Stimulated activated CD8-positive, alpha-beta memory T cell treated with anti-CD3 and anti-CD28 coated beads, Interleukin-12 subunit alpha, Interleukin-12 subunit beta, amount 100 ng/mL, for 1 hour (primary cell): ENCODE results near the gene OR9Q1.
"Not testable (repeated sequence)": the region's sequence is repeated elsewhere in the genome, so short reads cannot be mapped to it uniquely, and the experiment has no call there.

Experiments used
- DNase-seq: peaks from one replicate; pipeline ENCODE4 v3.0.0-alpha.2; 2020; ENCODE audit warnings: low read depth

OR9Q1 gene, protein sequence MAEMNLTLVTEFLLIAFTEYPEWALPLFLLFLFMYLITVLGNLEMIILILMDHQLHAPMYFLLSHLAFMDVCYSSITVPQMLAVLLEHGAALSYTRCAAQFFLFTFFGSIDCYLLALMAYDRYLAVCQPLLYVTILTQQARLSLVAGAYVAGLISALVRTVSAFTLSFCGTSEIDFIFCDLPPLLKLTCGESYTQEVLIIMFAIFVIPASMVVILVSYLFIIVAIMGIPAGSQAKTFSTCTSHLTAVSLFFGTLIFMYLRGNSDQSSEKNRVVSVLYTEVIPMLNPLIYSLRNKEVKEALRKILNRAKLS

DNA sequence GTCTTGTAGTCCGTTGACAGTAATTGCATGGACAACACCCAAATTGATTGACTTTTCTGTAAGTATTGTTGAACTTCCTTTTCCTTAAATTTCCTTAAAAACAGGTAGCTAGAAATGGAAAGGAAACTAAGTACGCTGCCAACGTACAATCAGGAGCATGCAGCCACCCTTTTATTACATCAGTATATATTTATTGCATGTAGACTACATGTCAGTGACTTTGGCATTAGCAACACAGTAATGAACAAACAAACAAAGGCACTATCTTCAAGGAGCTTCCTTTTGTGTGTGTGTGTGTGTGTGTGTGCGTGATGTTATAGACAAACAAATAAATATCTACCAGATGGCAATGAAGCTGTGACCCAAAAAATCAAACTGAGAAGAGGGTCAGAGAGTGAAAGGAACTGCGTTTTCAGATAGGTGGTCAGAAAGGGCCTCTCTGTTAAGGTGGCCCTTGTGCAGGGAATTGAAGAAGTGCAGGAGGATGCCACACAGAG, at the start of gene OR9Q1:
Gene OR9Q1, plus strand, starts transcription at position 447 of the 497 bp plus-strand sequence. CDS start 155,564 bp downstream, outside the sequence.
- no peak for DNase-seq

DNA sequence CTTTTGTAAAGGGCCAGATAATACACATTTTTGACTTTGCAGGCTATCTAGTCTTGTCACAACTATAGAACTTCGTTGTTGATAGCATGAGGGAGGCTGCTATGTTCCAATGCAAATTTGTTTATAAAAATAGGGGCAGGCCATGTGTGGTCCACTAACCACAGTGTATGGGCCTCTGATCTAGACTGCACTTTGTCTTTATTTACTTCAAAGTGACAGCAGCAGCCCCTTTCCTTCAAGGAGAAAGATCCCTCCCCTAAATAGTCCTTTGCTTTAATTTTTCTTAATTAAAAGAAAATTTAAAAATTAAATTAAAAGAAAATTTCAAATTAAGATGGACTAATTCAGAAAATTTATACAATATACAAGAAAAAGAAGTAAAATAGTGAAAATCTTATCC, 49.5 kb upstream of the OR9Q1 start:
- no peak for DNase-seq

DNA sequence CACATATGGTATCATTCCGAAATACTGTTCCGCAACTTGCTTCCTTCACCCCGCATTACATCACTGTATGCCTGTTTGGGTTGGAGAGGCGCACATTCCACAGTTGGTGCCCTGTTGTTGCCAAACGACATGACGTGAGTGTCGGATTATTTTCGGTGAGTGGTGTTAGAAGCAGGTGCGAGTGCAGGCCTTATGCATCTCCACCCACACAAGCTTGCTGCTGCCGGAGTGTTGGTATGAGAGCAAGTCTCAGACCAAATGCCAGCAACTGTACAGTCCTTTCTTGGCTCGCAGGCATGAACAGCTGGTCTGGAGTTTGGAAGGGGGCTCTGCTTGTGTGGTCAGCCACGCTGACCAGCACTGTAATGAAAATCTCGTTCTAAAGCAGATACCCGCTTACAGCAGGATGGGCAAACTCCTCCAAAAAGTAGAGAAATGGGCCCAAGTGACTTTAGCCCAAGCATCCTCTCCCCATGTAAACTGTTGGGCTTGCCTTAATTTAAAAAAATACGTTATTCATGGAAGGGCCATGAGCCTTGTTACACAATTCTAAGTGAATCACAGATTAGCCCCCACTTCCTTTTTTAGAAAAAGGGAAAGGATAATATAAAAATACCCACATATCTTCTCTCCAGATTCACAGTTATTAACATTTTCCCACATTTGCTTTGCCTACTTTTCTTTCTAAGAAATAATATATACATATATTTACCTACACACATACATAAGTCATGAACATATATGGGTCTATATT, 48.7 kb upstream of the OR9Q1 start:
- DNase-seq, result no peak

DNA sequence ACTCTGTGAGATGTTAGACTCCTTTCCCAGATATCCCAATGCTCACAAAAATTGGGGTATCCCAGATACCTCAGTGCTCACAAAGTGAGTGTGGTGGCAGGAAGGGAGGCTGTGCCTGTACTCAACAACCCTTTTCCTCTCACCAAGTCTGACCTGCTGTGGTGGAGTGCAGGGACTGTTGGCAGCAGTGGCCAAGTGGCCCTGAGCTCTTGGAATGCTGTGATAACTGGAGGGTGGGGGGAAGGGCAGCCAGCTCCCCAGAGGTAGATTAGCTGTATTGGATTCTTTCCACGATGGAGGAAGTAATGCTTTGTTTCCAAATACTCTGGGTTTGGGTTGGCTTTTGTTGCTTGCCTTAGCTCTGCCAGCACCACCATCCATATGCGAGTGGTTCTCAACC, 46.0 kb upstream of the OR9Q1 start:
- DNase-seq, result no peak

DNA sequence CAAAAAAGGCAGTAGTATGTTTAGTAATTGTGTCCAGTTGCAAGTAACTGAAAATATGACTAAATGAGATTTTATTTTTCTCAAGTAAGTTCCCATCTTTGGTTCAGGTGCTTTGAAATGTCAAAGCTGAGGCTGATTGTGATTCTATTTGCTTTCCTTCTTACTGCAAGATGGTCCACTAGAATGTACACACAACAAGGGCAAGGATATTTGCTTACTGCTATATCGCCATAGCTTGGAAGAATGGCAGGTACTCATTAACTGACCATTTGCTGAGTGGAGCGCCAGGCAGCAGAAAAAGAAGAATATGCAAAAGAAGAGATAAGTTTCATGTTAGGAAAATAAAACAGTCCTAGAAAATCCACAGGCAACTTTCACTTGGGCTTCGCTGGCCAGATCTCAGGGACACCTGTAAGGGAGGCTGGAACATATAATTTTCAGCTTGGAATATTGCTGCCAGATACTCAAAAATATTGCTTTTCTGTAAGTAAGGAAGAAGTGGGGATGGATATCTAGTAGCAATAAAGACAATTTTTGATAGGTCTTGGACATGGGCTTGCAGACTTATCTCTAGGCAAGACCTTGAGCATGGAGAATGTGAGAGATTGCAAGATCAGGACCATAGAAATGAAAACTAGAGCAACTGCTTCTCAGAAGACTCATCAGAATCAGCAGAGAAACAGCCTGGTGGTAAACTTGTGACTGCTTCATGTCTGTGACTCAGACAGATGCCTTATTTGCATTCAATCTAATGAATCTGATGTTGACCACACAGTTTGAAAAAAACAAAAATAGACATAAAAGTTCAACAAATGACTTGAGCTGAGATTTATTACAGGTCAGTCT, 44.8 kb upstream of the OR9Q1 start:
- no peak for DNase-seq

DNA sequence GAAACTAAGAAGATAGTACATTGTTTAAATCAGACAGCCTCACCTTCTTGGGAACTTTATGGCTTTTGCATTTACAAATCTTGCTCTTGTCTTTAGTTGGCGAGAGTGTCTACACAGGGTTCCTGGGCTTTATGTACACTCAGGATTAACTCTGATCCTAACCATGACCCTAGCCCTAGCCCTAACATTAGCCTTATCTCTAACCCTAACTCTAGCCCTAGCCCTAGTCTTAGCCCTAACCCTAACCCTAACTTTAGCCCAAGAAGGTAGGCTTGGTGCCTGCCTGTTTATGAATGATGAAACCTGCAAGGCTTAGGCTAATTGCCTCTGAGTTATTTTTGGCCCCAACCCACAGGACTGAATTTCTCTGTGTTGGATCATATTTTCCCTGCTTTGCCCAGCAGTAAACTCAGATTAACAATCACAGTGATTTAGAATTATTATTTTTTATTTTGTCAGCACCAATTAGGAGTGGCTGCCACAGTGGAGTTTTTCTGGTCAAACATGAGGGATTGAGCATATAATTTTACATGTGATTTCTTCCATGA, 44.1 kb upstream of the OR9Q1 start:
- no peak for DNase-seq

DNA sequence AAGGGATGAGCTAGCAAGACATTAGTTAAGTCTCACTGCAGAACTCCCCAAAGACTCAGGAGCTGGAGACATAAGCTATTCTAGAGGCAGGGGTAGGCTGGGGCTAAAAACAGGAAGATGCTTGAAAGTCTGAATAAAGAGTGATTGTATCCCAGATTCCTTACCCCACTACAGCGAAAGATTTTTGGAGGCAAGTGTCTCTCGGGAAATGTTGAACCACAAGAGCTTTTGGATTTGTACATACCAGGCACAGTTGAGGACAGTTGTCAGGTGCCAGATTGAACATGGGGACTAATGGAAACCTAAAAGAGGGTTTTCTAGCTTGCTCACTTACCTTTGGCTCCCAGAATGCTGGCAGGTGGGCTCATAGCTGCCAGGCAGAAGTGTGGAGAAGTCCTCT, 43.5 kb upstream of the OR9Q1 start:
- DNase-seq, result no peak

DNA sequence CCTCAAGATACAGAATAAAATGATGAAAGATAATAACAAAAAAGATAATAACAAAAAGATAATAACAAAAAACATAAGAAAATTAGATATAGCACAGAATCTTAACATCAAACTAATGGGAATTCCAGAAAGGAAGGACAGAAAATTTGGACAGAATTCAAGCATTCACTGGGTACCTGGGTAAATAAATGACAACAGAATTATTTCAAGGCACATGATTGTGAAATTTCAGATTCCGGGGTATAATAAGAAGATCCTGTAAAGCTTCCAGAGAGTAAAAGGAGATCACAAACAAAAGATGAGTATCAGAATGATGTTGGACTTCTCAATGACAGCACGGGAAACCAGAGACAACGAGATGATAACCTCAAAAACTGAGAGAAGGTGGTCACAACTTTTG, 42.1 kb upstream of the OR9Q1 start:
- no peak for DNase-seq

DNA sequence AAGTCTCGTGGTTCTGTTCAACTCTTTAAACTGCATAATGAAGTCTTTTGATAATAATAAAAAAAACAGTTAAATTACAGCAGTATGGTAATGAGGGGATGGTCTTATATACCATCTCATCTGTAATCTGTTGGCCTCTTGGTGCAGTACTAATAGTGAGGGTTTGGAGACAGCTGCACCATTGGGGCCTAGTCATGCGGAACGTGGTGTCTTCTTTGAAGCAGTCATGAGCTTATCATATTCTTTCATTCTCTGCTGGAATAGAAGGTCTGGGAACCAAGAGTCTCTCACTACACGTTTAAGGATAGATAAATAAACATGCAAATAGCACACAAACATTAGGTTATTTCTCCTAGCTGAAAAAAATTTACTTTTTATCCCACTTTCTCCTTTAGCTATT, 40.9 kb upstream of the OR9Q1 start:
- DNase-seq, result no peak

DNA sequence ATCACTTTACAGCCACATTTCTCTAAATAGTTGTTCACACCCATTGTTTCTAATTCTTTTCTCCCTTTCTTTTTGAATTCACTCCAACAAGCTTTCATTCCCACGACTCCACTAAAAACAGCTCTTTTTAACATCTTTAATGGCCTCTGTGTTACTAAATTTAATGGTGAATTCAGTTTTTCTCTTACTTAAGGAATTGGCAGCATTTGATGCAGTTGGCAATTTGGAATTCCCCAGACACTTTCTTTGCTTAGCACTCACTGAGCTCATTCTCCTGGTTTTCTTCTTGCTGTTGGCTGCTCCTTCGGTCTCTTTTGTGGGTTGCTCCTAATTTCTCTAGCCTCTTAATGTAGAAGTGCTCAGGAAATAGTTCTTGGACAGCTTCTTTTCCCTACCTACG, 40.5 kb upstream of the OR9Q1 start:
- DNase-seq, result no peak

DNA sequence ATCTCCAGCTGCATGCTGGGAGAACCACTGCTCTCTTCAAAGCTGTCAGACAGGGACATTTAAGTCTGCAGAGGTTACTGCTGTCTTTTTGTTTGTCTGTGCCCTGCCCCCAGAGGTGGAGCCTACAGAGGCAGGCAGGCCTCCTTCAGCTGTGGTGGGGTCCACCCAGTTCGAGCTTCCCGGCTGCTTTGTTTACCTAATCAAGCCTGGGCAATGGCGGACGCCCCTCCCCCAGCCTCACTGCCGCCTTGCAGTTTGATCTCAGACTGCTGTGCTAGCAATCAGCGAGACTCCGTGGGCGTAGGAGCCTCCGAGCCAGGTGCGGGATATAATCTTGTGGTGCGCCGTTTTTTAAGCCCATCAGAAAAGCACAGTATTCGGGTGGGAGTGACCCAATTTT, 24.2 kb upstream of the OR9Q1 start:
- DNase-seq, result not testable (repeated sequence)

DNA sequence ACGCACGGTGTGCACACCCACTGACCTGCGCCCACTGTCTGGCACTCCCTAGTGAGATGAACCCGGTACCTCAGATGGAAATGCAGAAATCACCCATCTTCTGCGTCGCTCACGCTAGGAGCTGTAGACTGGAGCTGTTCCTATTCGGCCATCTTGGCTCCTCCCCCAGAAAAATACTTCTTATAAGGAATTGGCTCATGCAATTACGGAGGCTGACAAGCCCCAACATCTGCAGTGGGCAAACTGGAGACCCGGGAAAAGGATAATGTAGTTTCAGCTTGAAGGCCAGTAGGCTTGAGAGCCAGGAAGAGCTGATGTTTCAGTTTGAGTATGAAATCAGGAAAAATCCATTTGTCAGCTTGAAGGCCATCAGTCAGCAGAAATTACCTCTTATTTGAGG, 23.7 kb upstream of the OR9Q1 start:
- DNase-seq, result not testable (repeated sequence)

DNA sequence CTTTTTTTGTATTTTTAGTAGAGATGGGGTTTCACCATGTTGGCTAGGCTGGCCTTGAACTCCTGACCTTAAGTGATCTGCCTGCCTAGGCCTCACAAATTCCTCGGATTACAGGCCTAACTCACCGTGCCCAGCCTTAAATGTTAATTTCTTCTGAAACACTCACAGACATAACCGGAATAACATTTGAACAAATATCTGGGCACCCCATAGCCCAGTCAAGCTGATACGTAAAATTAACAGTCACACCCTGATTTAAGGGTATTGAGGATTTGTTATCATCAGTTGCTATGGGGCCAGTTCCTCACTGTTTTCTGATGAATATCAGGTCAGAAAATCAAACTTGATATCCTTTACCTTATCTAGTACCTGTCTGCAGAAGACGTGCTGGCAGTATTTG, 23.0 kb upstream of the OR9Q1 start:
- no peak for DNase-seq

DNA sequence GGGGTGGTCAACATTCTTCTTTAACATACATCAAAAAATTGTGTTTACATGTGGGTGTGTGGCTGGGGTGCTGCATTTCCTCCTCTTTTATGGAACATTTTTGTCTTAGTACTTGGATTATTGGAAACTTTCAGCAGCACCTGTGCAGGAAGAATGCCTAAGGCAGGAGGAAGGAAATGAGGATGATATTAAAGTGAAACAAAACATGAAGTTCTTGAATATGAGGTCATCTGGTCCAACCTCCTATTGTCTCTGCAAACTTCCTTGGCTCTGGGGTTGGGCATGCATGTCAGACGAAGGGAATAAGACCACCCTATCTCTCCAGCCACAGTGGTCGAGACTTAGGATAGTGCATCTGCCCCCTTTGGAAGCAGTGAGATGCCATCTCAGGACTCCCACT, 20.6 kb upstream of the OR9Q1 start:
- DNase-seq, result no peak

DNA sequence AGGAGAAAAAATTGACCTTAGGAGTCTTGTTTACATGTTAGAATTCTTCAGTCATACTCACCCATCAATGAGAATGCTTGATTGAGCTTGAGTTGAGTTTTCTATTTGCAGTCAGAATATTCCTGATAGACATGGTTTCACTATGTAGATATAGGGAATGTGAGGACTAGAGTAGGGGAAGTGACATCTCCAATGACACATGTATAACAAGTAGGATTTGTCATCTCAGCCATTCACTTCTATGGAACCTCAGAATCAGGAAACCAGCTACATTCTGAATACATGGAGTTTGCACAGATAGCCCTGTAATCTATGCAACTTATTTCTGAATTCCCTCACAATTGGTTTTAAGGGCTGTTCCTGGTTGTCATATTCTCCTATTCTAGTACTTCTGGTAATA, 20.1 kb upstream of the OR9Q1 start:
- no peak for DNase-seq

DNA sequence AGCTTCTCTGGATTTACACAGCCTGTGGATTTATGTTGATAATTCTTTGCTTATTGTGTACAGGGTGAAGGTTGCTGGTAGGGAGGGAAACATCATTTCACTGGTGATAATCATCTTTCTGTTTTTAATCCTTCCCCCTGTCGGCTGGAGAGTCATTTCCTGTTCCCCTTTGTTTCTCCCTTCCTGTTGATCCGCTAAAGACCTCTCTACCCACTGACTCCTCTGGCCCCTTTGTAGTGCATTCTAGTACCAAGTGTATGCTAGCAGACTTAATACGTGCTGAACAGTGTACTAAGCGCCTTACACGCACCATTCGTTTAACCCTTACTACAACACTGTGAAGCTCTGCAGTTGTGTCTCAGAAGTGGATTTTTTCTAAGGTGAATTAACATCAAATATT, 19.0 kb upstream of the OR9Q1 start:
- DNase-seq, result no peak

DNA sequence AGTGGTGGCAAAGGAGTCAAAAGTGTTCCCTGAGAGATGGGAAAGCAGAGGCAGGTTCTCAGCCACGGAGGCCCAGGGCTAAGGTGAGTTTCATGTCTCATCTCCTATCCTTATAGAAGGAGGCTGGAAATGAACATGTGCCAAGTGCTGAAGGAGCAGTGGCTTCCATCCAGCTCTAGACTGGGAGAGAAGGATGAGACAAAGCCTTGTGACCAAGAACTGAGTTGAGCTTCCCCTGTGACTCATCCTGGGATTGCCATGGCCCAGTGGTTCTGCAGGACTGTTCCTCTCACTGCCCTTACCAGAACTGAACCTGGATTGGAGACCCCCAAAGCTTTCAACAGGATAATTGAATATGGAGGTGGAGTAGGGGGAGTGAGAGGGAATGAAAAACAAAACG, 16.7 kb upstream of the OR9Q1 start:
- DNase-seq, result no peak

DNA sequence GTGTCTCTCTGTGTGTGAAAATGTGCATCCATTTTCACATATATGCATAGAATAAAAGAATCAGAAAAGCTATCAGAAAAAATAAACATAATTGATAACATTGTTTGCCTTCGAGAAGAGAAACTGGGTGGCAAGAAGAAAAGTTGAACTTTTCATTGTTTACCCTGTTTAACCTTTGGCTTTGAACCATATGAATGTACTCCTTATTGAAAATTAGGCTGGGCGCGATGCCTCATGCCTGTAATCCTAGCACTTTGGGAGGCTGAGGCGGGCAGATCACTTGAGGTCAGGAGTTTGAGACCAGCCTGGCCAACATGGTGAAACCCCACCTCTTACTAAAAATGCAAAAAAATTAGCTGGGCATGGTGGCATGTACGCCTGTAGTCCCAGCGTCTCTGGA, 11.9 kb upstream of the OR9Q1 start:
- DNase-seq, result no peak

DNA sequence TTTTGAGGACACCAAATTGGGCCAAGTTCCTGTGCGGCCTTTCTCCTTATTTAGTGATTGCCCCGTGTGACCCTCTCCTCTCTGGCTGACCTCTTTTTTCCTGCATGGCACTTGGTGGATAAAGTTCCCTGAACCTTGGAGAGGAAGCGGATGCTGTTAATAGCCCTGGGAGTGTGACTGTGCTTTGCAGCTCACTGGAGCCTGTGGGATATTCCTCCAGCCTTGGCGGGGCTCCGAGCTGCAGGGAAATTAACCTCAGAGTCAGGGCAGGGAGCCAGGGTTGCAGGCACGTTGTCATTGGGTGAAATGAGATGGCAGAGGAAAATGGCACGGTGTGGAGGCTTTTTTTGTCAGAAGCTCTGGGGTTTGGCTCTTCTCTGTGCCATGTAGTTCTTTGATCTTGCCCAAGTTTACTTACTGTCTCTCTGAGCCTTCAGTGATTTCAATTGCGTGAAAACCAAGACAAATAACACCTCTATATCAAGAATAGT, 965 bp downstream of the OR9Q1 start:
- DNase-seq, result no peak

DNA sequence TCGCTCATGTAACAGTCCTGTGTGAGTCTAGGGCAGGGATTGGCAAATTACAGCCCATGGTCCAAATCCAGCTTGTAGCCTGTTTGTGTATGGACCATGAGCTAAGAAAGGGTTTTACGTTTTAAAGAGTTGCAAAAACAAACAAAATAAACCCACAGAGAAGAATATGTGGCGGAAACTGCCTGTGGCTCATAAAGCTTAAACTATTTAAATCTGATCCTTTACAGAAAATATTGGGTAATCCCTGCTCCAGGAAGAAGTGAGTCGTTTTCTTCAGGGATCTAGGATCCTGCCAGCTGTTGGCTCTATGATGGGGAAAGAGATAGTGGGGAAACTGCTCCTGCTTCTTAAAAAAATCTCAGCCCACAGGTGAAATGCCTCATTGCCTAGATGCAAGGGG, 3.7 kb downstream of the OR9Q1 start:
- DNase-seq, result no peak

DNA sequence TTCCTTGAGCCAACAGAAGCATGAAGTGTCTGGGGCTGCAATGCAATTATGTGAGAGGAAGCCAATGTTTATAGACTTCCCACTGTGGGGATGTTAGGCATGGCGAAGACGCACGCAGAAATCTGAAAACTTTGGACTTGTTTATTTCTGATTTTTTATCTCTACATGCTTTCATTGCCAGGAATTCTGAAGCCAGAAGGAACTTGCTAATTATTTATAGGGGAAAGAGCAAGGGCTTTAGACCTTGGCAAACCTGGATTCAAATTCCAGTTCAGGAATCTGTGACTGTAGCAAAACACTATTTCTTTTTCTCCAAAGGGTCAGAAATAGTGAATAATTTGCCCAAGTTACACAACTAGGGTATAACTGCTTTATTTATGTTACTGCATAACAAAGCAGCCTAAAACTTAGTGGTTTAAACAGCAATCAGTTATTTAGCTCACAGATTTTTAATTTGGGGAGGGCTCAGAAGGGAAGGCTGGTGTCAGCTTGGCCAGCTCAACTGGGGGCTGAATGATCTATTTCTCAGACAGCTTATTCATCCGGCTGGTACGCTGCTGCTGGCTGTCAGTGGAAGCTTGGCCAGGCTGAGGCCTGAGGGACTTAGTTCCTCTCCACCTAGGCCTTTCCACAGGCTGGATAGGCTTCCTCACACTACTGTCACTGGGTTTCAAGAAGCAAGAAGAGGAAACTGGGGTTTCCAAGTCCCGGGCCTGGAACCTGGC, 5.2 kb downstream of the OR9Q1 start:
- no peak for DNase-seq

DNA sequence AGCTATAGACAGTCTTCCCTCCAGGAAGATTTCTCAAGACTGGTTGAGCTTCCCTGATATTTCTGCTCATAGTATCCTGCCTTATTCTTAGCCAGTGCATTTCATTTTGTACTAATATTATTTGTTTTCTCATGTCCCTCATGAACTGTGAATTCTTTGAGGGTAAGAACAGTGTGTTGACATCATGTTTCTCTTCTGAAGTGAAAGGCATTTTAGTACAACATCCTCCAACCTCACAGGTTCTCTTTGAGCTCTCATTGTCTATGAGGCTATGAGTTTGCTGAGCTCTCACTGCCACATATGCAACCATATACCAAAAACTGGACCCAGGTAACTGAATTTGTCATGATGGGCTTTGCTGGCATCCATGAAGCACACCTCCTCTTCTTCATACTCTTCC, 7.0 kb downstream of the OR9Q1 start, which contains the start of gene OR6Q1:
Gene OR6Q1, plus strand, starts transcription at position 301 of the 400 bp plus-strand sequence. Its CDS starts 0 bp downstream, at position 301.
- DNase-seq, result no peak
